Adrenal gland (tissue), 12 donors: ENCODE measurements around the gene CD180. TPM values are rescaled to one million over a fixed set of nuclear protein-coding genes. Genes with fewer than 3 reads are reported as not detected.

Source experiments
- DNase-seq, 7 donors: peaks; one replicate each; pipeline ENCODE4 v3.0.0-alpha.2; 2019 to 2020
- H3K27ac ChIP-seq, 5 donors: fragments of 200-600 bp; sonication (generic) in 4 of 5; 1 replicate in 3 of 5; 2 replicates in 2 of 5; pipeline versions ENCODE4 v1.5.1 to v1.8.0; 2016 to 2020; ENCODE audit warnings: mild to moderate bottlenecking in 1 of 5
- H3K27me3 ChIP-seq: fragments of 200-600 bp; 2 replicates; pipeline ENCODE4 v1.8.0; 2021
- H3K36me3 ChIP-seq, 2 donors: fragments of 200-600 bp; replicated peaks in 1 of 2; 1 replicate in 1 of 2; 2 replicates in 1 of 2; pipeline versions ENCODE4 v1.5.1 to v1.8.0; 2018 to 2022
- H3K4me1 ChIP-seq, 2 donors: fragments of 200-600 bp; replicated peaks in 1 of 2; 1 replicate in 1 of 2; 2 replicates in 1 of 2; pipeline versions ENCODE4 v1.5.1 to v1.8.0; 2018 to 2021
- H3K4me3 ChIP-seq, 4 donors: fragments of 200-600 bp; sonication (generic) in 3 of 4; one replicate each; pipeline ENCODE4 v1.5.1; 2016 to 2018
- H3K9me3 ChIP-seq, 3 donors: fragments of 200-600 bp; sonication (generic) in 1 of 3; replicated peaks in 1 of 3; 1 replicate in 2 of 3; 2 replicates in 1 of 3; pipeline versions ENCODE4 v1.5.1 to v1.8.0; 2016 to 2021
- CTCF ChIP-seq, 6 experiments: fragments of 450-650 bp in 4 of 6; fragments of 200-600 bp in 2 of 6; sonication (generic) in 1 of 6; IDR thresholded peaks; 1 replicate in 5 of 6; 2 replicates in 1 of 6; pipeline versions ENCODE4 v1.5.1 to v1.8.0; 2016 to 2021; ENCODE audit warnings: antibody characterized with exemption in 6 of 6, mild to moderate bottlenecking in 2 of 6, moderate library complexity in 1 of 6
- POLR2A ChIP-seq, 2 donors: fragments of 450-650 bp; IDR thresholded peaks; one replicate each; pipeline ENCODE4 v1.6.1; 2017; ENCODE audit warnings: antibody characterized with exemption in 2 of 2, mild to moderate bottlenecking in 2 of 2, moderate library complexity in 1 of 2
- WGBS, 4 donors: extraction: QIAGEN DNeasy Blood & Tissue Kit in 2 of 4; methylation state at CpG; one replicate each; pipeline versions ENCODE4 v1.1.5 to v1.1.7; 2013 to 2017; 5-methylcytosine and 5-hydroxymethylcytosine counted together
- intact Hi-C, 2 donors: fragments of 100-400 bp; cut with DNase I; formaldehyde crosslinking; loops; one replicate each; pipeline versions ENCODE4 v1.14.1 to v1.15.0; 2022 to 2023
- polyA plus RNA-seq, 3 donors: library from polyadenylated mRNA; stranded (reverse); fragments of 200-250 nt in 2 of 3; fragments of 350-450 nt in 1 of 3; fragmentation: Illumina TruSeq in 1 of 3; extraction: RNeasy Lipid Tissue Mini Kit (QIAGEN cat#74804) in 1 of 3; gene quantifications; one replicate each; pipeline ENCODE4 v1.2.3, GENCODE V29; 2013 to 2014
- total RNA-seq, 9 donors: library from RNA; depleted of rRNA in 4 of 9; stranded (reverse); fragments of >200 nt in 4 of 9; fragments of 120-200 nt in 1 of 9; fragmentation: NEBNext Ultra II Directional in 1 of 9; extraction: Animal tissue kit (Norgen Biotek cat#: 25700) in 1 of 9; gene quantifications; one replicate each; pipeline versions ENCODE4 v1.1.0 to v1.2.4, GENCODE V29; 2013 to 2023
- donor health status: healthy with polysubstance abuse.
- donor health status: Bipolar disorder and iron deficiency.
- donor health status: DM: yes; HTN: yes; CAD: no.
- donor health status: DM: no; HTN: no; CAD: no.
- donor health status: DM: no; HTN: no; CAD: no.
- donor health status: DM: yes; HTN: yes; CAD: no.

The CD180 gene
- total and polyA plus RNA-seq, 12 donors: 0.37 to 3.6 (median 1.6) TPM

- TF ChIP-seq POLR2A (IDR thresholded peaks at IDR 0.05): no peak
- TF ChIP-seq CTCF (IDR thresholded peaks at IDR 0.05): no peak
- Histone ChIP-seq H3K27ac (no peak overlapping the region), H3K36me3 (no peaks in the 10 kb centered on the region), H3K4me1 (no peaks in the 10 kb centered on the region), H3K27me3 (no peaks in the 10 kb centered on the region), H3K9me3 (no peaks in the 10 kb centered on the region), H3K4me3 (no peak overlapping the region)
- DNase-seq: peak in 5 of 7 donors; percentile 22 to 79 (median 47)
- 72 to 81% (median 77%) methylated on average over 3 of the region's 3 CpGs for WGBS, 4 donors
- intact Hi-C loops: loop anchor here in 1 of 2 donors (10.0 kb wide), 1 partner anchor 120 kb away; no protein-coding TSS in a partner anchor
Observed at GRCh38 chr5:67244345-67244793, 47.8 kb upstream of the CD180 start.

GRCh38 chr5:67243944-67244343, 47.3 kb upstream of the CD180 start:
- H3K4me3 ChIP-seq: no peak overlapping the region
- H3K27ac ChIP-seq: no peak overlapping the region
- H3K9me3 ChIP-seq: no peaks in the 10 kb centered on the region
- H3K4me1 ChIP-seq: no peaks in the 10 kb centered on the region
- WGBS, 4 donors: 87 to 92% (median 90%) methylated on average over 4 of the region's 4 CpGs
- no peak for DNase-seq
- no peaks in the 10 kb centered on the region for H3K36me3 ChIP-seq
- H3K27me3 ChIP-seq: no peaks in the 10 kb centered on the region
- TF ChIP-seq CTCF (IDR thresholded peaks at IDR 0.05) (no peak), POLR2A (IDR thresholded peaks at IDR 0.05) (no peak)
- intact Hi-C loops: loop anchor here in 1 of 2 donors (10.0 kb wide), 1 partner anchor 121 kb away; no protein-coding TSS in a partner anchor

GRCh38 chr5:67243349-67243748, 46.8 kb upstream of the CD180 start:
- H3K27ac ChIP-seq: no peak overlapping the region
- intact Hi-C loops: loop anchor here in 1 of 2 donors (10.0 kb wide), 1 partner anchor 121 kb away; no protein-coding TSS in a partner anchor
- no peaks in the 10 kb centered on the region for H3K9me3 ChIP-seq
- H3K4me3 ChIP-seq: no peak overlapping the region
- DNase-seq: no peak
- no peaks in the 10 kb centered on the region for H3K4me1 ChIP-seq
- WGBS, 4 donors: 50 to 91% (median 85%) methylated on average over 1 of the region's 1 CpG
- H3K27me3 ChIP-seq: no peaks in the 10 kb centered on the region
- H3K36me3 ChIP-seq: no peaks in the 10 kb centered on the region
- TF ChIP-seq CTCF (IDR thresholded peaks at IDR 0.05): no peak
- TF ChIP-seq POLR2A (IDR thresholded peaks at IDR 0.05): no peak

- TF ChIP-seq CTCF (IDR thresholded peaks at IDR 0.05): no peak
- no peaks in the 10 kb centered on the region for H3K9me3 ChIP-seq
- no peaks in the 10 kb centered on the region for H3K36me3 ChIP-seq
- H3K27ac ChIP-seq: no peak overlapping the region
- no peaks in the 10 kb centered on the region for H3K27me3 ChIP-seq
- no peak for DNase-seq
- no peak overlapping the region for H3K4me3 ChIP-seq
- intact Hi-C loops: loop anchor here in 1 of 2 donors (10.0 kb wide), 1 partner anchor 123 kb away; no protein-coding TSS in a partner anchor
- no peaks in the 10 kb centered on the region for H3K4me1 ChIP-seq
Observed at GRCh38 chr5:67241326-67241725, 44.7 kb upstream of the CD180 start.
